Stimulated activated CD8-positive, alpha-beta memory T cell treated with anti-CD3 and anti-CD28 coated beads, Interleukin-4, amount 100 ng/mL, for 48 hours (primary cell): ENCODE data around the gene CLCF1.

ENCODE experiments used
- DNase-seq: peaks from one replicate; pipeline ENCODE4 v3.0.0-alpha.2; 2020

The CLCF1 gene

DNA sequence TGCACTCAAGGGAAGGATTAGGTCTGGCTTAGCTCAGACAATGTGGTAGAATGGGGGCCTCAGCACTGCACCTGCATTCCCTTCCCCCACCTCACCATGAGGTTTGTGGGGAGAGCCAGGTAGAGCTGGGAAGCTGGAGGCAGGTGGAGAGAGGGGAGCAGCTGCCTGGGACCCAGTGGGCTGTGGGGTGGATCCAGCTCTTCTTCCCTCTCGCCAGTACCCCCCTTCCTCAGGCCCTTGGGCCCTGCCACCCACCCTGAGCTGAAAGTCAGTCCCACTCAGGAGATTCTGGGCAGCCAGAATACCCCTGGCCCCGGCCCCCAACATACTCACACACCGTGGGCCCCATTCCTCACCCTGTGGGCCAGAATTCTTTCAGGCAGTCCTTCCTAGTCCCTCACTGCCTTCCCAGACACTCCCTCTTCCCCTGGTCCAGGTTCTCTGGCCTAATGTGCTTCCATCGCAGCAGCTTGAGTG, 17.0 kb downstream of the CLCF1 start:
- no peak for DNase-seq

DNA sequence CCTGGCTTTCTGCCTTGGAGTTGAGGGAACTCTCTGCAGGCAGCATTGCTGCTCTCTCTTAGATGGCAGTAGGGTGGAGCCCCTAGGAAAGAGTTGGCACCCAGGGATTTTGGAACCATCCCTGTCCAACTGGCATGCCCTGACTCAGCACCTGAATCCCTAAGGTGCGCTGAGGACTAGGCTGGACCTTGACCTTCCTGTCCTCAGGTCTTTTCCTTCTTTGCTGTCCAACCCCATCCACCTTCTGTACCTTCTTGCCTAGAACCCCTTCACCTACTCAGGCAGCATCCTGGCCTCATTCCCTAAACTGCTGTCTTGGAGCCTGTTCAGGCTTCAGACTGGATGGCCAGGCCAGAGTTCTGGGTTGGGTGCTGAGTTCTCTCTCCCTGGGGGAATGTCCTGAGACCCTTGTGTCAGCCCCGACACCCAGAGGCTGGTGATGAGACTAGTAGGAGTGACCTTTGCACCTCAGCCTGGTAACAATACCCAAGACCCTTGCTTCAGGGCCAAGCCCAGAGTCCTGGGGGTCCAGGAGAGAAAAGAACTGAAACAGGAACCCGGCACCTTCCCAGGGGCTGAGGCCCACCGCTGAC, 17.5 kb downstream of the CLCF1 start:
- DNase-seq, result no peak

DNA sequence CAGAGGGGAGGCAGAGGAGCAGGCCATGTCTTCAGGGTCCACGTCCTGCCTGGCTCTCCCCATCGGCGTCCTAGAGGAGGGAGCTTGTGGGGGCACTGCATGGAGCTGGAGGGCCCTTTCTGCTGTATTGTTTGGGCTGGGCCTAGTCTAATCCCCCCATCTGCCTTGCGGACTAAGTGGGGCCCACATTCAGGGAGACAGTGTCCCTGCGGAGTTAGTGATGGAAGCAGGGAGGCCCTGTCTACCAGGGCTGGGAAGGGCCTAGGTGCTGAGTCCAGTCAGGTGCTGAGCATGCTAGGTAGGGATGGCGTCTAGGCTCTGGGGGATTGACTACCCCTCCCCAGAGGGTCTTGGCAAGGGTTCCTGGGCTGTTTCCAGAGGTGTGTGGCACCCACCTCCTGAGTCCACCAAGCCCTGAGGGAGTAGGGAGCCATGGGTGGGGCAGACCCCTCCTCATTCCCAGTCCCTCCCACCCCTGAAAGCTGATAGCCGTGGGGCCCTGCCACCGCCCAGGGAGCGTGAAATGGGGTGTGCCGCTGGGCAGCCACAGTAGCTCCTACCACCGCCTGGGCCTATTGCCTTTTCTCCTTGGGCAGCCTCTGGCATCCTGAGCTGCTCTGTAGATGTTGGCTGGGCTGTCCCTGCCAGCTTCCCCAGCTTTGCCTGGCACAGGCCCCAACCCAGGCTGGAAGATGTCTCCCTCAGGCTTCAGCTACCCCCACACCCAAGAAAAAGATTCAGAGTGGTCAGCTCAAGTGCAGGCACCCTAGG, 18.2 kb downstream of the CLCF1 start:
- DNase-seq, result no peak

DNA sequence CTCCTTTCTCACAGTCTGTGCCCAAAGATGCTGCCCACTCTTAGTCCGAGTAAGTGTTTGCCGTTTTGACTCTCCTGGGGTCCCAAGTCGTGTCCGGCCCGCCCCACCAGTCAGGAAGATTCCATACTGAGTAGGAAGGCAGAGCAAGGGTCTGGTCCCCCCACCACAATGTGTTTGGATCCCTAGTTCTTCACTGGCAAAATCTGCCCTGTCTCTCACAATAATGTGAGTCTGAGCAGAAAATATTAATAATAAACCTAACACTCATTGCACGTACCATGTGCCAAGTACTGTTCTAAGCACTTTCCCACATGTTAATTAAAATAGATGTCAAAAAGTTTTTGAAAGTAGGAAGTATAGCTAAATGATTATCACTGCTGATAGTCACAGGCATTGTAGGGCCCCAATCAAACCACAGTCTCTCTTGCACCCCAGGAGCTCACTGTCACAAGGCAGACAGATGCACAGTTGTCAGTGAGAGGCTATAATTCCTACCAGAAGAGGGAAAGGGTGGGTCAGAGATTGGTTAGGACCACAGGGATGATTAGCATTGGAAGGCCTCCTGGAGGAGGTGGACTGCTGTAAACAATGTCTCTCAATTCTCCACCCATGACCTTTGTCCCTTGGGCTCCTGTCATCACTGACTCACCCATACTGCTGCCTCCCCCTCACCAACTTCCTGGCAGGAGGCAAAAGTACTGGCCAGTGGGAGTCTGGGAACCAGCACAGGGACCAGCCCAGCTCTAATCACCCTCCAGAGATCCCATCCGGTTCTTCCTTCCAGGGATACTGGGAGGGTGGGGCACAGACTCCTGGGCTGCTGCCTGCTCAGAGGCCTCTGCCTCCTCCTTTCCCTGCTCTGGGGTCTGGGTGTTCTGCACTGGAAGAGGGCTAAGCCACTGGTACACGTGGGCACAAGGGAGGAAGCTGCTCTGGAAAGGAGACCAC, 19.0 kb downstream of the CLCF1 start:
- no peak for DNase-seq

DNA sequence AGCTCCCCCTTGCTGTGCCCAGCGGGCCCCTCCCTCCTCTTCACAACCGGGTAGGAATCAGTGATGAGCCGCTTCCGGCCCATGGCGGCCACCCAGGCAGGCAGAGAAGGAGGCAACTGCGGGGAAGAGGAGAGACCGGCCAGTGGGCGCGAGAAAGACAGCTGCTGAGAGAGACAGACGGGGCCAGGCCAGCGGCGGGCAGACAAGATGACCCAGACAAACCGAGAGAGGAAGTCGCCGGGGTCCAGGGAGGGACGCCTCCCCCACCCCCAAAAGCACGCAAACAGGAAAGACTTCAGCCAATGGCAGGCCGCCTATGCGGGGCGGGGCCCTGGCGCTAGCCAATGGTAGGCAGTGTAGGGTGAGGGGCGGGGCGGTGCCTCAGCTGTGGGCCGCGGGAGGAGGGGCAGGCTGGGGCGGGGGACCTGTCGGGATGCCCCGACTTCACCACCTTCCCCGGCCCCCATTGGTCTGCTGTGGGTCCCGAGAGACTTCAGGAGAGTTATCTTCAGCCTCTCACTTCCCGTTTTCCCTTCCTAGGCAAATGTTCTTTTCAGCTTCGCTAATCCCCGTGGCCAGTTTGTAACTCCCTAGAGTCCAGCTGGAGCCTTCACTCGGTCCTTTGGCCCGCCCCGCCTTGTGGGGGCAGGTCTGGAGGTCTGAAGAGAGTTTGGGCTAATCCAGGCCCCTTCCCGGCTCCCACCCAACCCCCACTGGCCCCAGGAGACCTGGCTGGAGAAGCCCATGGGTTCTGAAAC, 19.9 kb downstream of the CLCF1 start, which contains the start of gene POLD4:
Gene POLD4 (minus strand): TSS at position 230 of the 758 bp plus-strand sequence. CDS start 147 bp downstream, at position 83.
- peak; percentile 98 for DNase-seq

DNA sequence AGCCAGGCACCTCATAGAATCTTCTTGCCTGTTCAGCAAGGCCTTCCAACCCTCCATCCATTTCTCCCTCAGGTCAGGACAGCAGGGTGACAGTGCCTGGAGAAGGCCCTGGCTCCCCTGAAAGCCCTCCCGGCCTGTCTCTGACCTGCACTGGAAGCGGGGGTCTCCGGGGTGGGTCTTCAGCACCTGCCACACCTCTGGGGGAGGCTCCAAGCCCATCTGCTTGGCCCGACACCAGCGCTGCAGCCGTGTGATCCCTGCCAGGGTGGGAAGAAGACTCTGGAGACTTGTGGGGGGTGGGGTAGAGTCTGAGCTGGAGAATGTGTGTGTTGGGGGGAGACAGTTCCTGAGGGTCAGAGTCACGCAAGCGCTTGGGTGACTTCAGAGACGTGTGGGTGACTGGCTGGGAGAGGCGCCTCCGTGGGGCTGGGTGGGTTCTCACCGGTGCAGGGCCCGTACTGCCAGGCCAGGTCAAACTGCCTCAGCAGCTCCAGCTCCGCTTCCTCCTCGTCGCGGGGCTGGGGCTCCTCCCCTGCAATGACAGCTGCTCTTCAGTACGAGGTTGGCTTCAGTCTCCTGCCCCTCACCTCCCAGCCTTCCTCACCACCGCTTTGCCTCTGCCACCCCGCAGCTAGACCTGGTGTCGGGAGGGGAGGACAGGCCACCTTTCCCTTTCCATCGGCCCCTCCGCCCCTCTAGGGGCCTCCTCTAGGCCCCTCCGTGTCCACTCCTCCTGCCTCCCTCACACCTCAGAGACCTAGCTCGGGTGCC, 20.7 kb downstream of the CLCF1 start:
- DNase-seq, result no peak

DNA sequence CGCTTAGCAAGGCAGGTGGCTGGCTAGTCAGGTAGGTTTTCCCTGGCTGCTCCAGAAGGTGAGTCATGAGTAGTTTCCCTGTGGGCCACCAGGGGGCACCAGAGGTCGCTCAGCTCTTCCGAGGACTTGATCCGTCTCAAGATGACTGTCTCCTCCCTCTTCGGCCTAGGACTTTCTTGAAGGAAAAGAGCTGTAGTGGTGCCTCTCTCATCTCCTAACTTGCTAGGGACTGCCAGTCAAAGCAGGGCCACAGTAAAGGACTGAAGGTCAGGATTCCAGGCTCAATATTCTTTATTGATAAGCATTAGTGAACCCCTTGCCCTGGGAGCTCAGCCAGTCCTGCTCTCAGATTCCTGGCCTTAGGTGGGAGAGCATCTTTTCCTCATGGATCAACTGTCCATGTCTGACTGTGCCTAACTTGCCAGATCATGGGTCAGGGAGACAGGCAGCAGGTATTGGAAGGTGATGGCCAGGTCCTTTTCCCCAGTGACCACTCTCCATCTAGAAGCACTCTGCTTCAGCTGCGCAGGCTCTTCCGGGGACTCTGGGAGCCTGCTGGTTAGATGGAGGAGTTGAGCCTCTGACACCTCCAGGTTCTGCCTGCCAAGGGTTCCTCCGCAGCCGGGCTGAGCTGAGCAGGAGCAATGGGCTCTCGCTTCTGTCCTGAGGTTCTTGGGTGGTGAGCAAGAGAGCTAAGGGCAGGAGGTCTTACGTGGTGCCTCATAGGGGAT, 22.0 kb downstream of the CLCF1 start:
- DNase-seq, result peak; percentile 73

DNA sequence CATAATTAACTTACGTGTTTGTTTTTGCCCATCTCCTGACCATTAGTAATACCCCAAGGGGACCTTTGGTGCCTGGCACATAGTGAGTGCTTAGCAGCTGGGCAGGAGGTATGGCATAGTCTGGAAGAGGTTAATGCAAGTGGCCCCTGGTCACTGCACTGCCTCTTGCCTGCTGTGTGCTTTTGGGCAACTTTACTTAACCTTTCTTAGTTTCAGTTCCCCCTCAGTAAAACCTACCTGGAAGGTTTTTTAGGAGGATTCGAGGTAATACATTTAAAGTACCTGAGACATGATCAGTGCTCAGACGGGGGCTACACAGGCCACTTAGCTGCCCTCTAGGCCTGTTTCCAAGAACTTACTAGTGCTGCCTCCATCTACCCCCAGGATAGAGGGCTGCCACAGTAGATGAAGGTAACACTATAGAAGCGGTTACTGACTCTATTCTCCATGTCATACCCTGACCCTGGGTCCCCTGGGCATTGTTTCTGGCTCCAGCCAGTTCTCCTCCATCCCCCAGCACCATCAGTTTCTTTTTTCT, 23.4 kb downstream of the CLCF1 start:
- DNase-seq, result no peak

DNA sequence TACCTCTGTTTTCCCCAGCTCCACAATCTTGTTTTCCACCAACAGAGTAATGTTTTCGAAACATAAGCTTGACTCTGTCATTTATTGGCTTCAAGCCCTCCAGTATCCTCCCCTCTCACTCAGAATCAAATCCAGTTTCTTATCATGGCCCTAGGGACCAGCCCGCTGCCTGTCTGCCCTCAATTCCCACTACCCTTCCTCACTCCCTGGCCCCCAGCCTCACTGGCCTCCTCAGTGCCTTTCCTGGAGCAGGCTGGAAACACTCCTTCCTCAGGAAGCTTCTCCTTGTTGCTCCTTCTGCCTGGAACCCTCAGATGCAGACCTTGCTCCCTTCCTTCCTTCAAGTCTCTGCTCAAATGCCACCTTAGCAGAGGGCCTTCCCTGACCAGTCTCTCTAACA, 23.9 kb downstream of the CLCF1 start:
- no peak for DNase-seq

DNA sequence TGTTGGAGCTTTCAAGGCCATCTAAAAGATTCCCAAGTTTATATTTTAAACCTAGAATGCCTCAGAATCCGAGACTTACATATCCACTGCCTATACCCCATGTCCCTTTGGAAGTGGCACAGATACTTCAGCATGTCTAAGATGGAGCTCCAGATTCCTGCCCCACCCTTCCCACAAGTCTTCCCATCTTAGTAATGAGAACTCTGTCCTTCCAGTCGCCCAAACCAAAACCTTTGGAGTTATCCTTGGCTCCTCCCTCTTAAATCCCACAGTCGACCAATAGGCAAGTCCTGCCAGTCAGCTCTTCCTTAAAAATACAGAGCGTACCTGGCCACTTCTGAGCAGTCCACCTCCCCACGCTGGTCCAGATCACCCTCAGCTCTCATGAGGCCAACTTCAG, 24.4 kb downstream of the CLCF1 start:
- no peak for DNase-seq

DNA sequence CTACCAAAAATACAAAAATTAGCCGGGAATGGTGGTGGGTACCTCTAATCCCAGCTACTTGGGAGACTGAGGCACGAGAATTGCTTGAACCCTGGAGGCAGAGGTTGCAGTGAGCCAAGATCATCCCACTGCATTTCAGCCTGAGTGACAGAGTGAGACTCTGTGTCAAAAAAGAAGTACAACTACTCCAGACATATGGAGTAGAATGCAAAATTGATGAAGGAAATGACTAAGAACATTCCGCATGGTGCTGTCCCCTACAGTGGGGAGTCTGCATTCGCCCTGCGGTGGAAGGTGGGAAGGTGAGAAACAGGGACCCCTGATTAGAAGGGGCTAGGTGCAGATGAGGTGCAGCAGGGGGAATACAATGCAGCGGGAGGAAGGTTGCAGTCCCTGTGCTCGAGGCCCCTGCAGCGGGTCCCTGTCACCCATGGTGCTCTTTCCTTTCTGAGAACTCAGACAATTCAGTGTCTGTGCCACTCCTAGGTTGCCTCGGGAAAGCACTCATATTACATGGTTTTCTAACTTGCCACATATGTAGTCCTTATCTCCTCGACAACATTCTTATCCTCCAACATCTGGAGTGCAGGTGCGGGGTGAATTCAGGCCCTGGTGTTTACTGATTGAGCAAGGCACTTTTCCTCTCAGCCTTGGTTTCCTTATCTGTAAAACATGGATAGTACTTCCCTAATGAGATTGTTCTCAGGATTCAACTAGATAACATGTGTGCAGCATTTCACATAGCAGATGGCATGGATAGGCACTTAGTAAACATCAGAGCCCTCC, 25.2 kb downstream of the CLCF1 start:
- no peak for DNase-seq

DNA sequence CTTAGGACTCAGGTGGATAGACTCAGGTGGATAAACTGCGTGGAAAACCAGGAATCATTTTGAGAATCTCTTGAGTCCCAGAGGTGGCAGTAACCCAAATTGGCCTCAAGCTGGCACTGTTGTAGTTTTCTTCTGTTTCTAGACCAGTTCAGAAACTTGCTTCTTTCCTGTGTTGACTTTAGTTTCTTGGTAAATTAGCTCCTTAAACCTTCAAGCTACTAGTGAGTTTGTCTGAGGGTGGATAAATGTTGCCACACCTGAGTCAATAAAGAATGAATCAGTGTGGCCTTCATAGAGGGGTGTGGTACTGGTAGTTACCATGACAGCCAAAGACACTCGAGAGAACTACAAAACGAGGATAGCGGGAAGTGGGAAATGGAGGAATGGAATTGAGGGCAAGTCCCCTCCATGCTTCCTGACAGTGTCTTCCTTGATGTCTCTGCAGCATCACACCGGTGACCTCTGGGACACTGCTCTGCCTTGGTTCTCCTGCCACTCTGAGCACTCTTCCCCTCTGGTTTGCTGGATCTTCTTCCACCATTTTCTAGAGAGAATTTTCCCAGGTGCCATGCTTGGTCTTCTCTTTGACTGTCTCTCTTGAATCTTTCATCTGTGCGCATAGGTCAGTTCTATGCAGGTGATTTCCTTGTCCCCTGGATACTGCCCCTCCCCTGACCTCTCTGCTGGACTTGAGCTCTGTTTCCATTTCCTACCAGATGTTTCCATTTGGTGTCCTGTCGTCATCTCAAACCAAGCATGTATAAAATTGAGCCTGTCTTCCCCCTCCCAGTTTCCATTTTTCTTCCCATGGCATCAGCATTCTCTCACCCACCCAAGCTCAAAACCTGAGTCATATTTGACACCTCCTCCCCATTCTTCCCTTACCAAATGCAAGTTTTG, 27.2 kb downstream of the CLCF1 start:
- no peak for DNase-seq

DNA sequence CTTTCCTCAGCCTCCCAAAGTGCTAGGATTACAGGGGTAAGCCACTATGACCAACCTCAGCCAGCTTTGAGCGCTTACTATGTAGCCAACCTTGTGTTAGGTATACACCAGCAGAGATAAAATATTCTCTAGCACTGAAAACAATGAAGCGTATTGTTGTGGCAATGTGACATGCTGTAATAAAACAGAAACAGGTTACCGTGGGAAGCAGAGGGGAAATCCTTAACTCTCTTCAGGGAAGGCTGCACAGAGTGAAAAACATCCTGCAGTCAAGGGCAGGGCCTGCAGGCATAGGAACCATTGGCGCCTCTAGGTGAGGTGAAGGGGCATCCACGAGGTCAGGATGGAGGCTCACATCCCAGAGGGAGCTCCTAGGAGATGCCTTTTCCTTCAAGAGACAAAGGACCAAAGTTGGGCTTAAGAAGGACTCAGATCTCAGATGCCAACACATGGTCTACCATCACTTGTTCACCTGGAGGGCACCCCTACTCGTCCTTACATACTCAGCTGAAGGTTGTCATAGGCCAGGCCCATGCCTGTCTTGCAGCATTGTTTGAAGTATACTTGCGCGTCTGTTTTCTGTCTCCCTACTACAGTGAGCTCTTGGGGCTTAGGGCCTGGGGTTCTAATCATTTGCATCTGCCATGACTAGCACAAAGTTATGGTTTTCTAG, 28.0 kb downstream of the CLCF1 start:
- DNase-seq, result no peak

DNA sequence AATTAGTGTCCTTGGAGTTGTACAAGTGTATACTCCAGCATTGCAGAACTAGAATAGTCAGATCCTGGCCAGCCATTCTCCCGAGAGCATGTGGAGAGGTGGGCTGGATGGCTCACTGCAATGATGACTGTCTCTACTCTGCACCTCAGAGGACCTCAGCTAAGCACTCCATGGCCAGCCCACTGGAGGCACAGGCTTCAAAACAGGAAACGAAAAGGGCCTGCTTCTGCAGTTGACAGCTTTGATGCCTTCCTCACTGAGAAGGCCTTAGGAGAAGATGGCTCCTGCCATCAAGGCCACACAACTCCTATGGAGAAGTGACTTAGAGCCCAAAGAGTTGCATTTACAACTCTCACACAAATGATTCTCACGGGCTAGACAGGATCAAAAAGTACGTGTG, 29.1 kb downstream of the CLCF1 start:
- no peak for DNase-seq

DNA sequence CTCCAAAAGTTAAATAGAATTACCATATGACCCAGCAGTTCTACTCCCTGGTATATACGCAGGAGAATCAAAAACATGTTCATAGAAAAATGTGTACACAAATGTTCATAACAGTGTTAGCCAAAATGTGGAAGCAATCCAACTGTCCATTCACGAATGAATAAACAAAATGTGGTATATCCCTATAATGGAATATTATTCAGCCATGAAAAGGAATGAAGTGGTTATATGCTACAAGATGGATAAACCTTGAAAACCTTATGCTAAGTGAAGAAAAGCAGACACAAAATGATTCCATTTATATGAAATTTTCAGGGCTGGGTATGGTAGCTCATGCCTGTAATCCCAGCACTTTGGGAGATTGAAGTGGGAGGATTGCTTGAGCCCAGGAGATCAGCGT, 36.1 kb downstream of the CLCF1 start:
- no peak for DNase-seq

DNA sequence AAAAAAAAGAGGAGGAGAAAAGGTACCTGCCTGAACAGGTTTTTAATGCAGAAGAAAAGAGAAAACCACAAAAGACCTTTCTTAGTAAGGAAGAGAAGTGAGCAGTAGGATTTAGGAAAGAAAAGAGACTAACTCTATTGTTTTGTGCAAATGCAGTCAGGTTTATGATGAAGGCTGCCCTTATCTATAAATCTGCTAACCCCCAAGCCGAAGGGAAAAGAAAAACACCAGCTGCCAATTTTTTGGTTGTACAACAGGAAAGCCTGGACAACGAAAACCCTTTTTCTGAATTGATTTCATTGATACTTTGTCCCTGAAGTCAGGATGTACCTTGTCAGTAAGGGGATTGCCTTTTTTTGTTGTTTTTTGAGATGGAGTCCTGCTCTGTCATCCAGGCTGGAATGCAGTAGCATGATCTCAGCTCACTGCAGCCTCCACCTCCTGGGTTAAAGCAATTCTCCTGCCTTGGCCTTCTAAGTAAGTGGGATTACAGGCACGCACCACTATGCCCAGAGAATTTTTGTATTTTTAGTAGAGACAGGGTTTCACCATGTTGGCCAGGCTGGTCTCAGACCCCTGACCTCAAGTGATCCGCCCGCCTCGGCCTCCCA, 41.2 kb downstream of the CLCF1 start:
- no peak for DNase-seq

DNA sequence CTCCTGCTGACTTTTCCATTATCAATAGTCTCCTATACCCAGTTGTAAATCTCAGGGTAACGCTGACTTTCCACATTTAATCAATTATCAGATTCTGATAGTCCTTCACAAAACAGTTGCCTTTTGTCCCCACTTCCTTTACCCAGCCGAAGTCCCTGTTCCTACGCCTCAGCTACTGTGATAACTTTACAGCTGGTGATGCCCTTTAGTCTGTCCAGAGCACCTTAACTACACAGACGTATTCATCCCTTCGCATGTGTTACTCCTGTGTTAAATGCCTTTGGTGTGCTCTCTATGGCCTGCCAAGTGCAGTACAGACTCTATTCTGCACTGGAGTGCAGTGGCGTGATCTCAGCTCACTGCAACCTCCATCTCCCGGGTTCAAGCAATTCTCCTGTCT, 49.9 kb downstream of the CLCF1 start:
- DNase-seq, result no peak

DNA sequence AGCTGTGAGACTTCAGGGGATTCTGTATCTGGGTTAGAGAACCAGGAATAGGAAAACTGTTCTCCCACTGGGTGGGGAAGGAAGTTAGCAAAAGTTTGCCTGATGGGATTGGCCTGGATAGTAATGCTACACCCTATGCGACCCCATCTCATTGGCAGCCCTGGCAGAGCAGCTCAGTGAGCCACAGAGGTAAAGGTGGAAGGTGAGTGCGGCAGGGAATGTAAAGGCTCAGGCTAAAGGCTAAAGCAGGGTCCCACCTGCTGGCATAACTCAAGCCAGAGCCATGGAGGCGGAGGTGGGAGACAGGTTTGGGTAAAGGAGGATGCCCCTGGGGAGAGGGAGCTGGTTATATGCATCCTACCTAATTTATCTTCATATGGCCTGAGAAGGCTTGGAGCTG, 51.3 kb downstream of the CLCF1 start:
- no peak for DNase-seq
